Nephron progenitor cell (in vitro differentiated cells): Measurements from ENCODE around the gene TBC1D30.
"Not testable (repeated sequence)": the region's sequence is repeated elsewhere in the genome, so short reads cannot be mapped to it uniquely, and the experiment has no call there.

Source experiments
- DNase-seq: peaks from one replicate; pipeline ENCODE4 v3.0.0; 2021
- H3K27ac Mint-ChIP-seq: 2 replicates; pipeline ENCODE4 v1.8.0; 2021; ENCODE audit warnings: mild to moderate bottlenecking, moderate library complexity, mixed read lengths
- H3K27me3 Mint-ChIP-seq: 2 replicates; pipeline ENCODE4 v1.8.0; 2021; ENCODE audit warnings: mild to moderate bottlenecking, low read depth, mixed read lengths; ENCODE audit not compliant: poor library complexity
- H3K36me3 Mint-ChIP-seq: 2 replicates; pipeline ENCODE4 v1.8.0; 2021; ENCODE audit warnings: low read depth, mixed read lengths
- H3K4me1 Mint-ChIP-seq: 2 replicates; pipeline ENCODE4 v1.8.0; 2021; ENCODE audit warnings: mixed read lengths
- H3K4me3 Mint-ChIP-seq: 2 replicates; pipeline ENCODE4 v1.8.0; 2021; ENCODE audit warnings: mild to moderate bottlenecking, moderate library complexity, mixed read lengths
- H3K9me3 Mint-ChIP-seq: 2 replicates; pipeline ENCODE4 v1.8.0; 2021; ENCODE audit warnings: mild to moderate bottlenecking, moderate library complexity, mixed read lengths
- CTCF ChIP-seq: fragments of 200-600 bp; sonication (generic); IDR thresholded peaks from 2 replicates; pipeline ENCODE4 v1.5.0; 2021; ENCODE audit warnings: antibody characterized with exemption

Gene TBC1D30

GRCh38 chr12:64833928-64834327 is 9.5 kb downstream of the TBC1D30 start:
- H3K4me1 Mint-ChIP-seq = no peaks in the 10 kb centered on the region

GRCh38 chr12:64835901-64836300 is 11.5 kb downstream of the TBC1D30 start:
- Mint-ChIP-seq H3K4me1 (no peaks in the 10 kb centered on the region), H3K4me3 (no peak overlapping the region), H3K36me3 (no peaks in the 10 kb centered on the region), H3K27ac (no peak overlapping the region), H3K27me3 (peaks cover 27% of the 10 kb centered on the region), H3K9me3 (no peaks in the 10 kb centered on the region)
- no peak for TF ChIP-seq CTCF
- no peak for DNase-seq

More at GRCh38 chr12:64833928-64834327, 9.5 kb downstream of the TBC1D30 start:
- no peak for TF ChIP-seq CTCF
- Mint-ChIP-seq H3K27me3 (peaks cover 43% of the 10 kb centered on the region), H3K9me3 (no peaks in the 10 kb centered on the region), H3K36me3 (no peaks in the 10 kb centered on the region), H3K4me3 (no peak overlapping the region), H3K27ac (no peak overlapping the region)
- no peak for DNase-seq

- H3K27ac Mint-ChIP-seq = no peak overlapping the region
- H3K36me3 Mint-ChIP-seq = no peaks in the 10 kb centered on the region
- H3K27me3 Mint-ChIP-seq = peaks cover 29% of the 10 kb centered on the region
- H3K9me3 Mint-ChIP-seq = no peaks in the 10 kb centered on the region
- H3K4me1 Mint-ChIP-seq = no peaks in the 10 kb centered on the region
- TF ChIP-seq CTCF = no peak
- no peak for DNase-seq
- no peak overlapping the region for H3K4me3 Mint-ChIP-seq
These were observed 12.4 kb downstream of the TBC1D30 start for GRCh38 chr12:64836856-64837255.

GRCh38 chr12:64837427-64837826 is 13.0 kb downstream of the TBC1D30 start:
- DNase-seq = no peak
- peaks cover 29% of the 10 kb centered on the region for H3K27me3 Mint-ChIP-seq
- H3K27ac Mint-ChIP-seq = no peak overlapping the region
- no peaks in the 10 kb centered on the region for H3K4me1 Mint-ChIP-seq
- H3K9me3 Mint-ChIP-seq = no peaks in the 10 kb centered on the region
- no peak overlapping the region for H3K4me3 Mint-ChIP-seq
- TF ChIP-seq CTCF = no peak
- H3K36me3 Mint-ChIP-seq = no peaks in the 10 kb centered on the region

GRCh38 chr12:64840119-64840518 is 15.7 kb downstream of the TBC1D30 start:
- Mint-ChIP-seq H3K4me3 (no peak overlapping the region), H3K27ac (no peak overlapping the region), H3K27me3 (peaks cover 26% of the 10 kb centered on the region), H3K4me1 (no peaks in the 10 kb centered on the region), H3K9me3 (no peaks in the 10 kb centered on the region), H3K36me3 (no peaks in the 10 kb centered on the region)
- no peak for DNase-seq
- TF ChIP-seq CTCF = no peak

- Mint-ChIP-seq H3K9me3 (no peaks in the 10 kb centered on the region), H3K4me3 (no peak overlapping the region)
These were observed 16.7 kb downstream of the TBC1D30 start for GRCh38 chr12:64840949-64841717.

GRCh38 chr12:64848409-64848808 is 24.0 kb downstream of the TBC1D30 start:
- Mint-ChIP-seq H3K27me3 (peaks cover 11% of the 10 kb centered on the region), H3K9me3 (peaks cover 31% of the 10 kb centered on the region)
- not testable (repeated sequence) for H3K4me3 Mint-ChIP-seq, H3K36me3 Mint-ChIP-seq, DNase-seq, H3K27ac Mint-ChIP-seq, H3K4me1 Mint-ChIP-seq

More at GRCh38 chr12:64840949-64841717, 16.7 kb downstream of the TBC1D30 start:
- Mint-ChIP-seq H3K27me3 (peaks cover 22% of the 10 kb centered on the region), H3K27ac (no peak overlapping the region), H3K4me1 (no peaks in the 10 kb centered on the region), H3K36me3 (no peaks in the 10 kb centered on the region)
- no peak for TF ChIP-seq CTCF
- no peak for DNase-seq
